GM18502 (cell line): ENCODE results near the gene SNAPIN.
"Not testable (repeated sequence)": the region's sequence is repeated elsewhere in the genome, so short reads cannot be mapped to it uniquely, and the experiment has no call there.

Source experiments
- ATAC-seq: cut with Tn5 transposase; IDR thresholded peaks from one replicate; pipeline ENCODE4 v1.9.1; 2021; ENCODE audit warnings: mild to moderate bottlenecking; ENCODE audit not compliant: unreplicated experiment, poor library complexity

SNAPIN gene

DNA sequence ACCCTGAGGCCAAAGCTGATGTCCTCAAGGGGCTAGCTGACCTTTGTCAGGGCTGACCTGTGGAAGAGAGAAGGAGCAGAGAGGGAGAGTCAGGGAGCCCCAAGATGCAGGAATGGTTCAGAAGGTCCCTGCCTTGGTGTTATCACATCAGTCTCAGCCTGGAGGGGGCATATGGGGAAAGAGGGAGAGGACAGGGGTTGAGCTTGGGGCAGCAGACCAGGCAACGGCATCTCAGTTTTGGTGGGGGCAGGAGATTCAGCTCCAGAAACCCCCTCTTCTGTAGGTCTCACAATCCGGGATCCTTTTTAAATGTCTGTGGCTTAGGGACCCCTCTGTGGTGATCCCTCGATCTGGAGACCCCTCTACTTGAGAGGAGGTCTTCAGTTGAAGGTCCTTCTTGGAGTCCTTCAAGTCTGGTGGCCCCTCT lies 32.0 kb upstream of the SNAPIN start:
- ATAC-seq = no peak

DNA sequence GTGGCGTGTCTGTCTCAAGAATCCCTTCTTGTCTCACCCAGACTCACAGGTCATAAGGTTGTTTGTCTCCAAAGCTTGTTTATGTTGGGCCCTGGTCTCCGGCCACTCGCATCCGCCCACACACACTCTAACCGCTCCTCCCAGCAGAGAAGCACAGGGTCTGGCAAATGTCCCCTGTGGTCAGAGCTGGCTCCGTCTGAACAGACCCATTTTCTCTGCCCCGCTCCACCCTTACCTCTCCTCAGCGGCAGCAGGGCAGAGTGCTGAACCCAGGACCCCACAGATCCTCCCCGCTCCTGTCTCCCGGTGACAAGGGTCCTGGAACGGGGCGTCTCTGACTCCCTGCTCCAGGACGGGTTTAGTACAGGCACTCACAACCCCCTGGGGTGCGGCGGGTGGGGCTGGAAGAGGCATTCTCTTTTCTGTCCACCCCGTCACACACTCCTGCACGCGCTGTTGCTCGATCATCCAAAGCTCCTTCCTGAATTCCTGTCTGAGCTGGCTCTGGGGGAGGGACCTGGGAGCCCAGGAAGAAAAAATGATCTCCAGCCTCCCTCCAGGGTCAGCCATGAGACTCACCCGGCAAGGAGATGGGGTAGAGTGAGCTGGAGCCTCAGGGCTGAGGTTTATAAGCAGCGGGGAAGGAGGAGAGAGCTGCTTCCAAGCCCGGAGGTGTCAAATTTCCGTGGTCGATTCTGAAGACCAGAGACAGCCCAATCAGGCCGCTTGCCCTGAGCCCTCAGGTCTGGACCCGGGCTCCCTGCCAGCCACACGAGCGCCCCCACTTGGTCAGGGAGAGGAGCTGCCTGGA lies 31.4 kb upstream of the SNAPIN start, which contains the start of gene S100A13:
Gene S100A13, minus strand, starts transcription at position 602 of the 811 bp plus-strand sequence. CDS start 1,033 bp downstream, outside the sequence.
- no peak for ATAC-seq

DNA sequence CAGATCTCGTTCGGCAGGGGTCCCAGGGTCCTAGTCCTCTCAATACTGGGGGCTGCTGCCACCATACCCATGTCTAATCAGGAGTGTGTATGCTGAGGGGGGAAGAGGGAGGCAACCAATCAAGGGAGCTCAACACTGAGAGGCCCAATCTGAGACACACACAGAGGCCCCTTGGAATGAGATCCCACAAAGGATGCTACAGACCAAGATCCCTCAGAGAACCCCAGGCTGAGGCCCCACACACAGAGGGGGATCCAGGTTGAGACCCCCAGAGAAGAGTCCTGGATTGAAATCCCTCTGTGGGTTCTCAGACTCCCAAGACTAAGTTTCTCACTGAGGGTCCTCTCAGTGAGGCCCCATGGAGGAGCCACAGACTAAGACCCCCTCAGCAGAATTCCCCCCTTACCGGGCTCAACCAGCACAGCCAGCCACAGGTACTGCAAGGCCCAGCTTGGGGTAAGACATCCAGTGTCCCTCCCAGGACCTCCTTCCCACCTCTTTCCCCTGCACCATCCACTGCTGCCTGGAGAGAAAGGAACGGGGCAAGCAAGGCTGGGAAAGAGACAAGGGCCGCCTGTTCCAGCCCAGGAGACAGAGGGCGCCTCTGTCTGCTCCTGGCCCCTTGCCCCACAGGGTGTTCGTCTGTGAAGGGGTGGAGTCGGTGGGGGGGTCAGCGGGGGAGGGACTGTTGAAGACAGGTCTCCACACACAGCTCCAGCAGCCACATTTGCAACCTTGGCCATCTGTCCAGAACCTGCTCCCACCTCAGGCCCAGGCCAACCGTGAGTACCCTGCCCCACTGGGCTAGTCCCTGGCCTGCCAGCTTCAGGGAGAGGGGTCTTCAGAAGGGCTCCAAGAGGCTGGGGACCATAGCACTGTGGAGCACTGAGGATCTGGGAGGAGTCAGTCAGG lies 30.5 kb upstream of the SNAPIN start, which contains the start of gene S100A1:
Gene S100A1, plus strand, starts transcription at position 720 of the 912 bp plus-strand sequence. CDS start 2,088 bp downstream, outside the sequence.
- no peak for ATAC-seq

DNA sequence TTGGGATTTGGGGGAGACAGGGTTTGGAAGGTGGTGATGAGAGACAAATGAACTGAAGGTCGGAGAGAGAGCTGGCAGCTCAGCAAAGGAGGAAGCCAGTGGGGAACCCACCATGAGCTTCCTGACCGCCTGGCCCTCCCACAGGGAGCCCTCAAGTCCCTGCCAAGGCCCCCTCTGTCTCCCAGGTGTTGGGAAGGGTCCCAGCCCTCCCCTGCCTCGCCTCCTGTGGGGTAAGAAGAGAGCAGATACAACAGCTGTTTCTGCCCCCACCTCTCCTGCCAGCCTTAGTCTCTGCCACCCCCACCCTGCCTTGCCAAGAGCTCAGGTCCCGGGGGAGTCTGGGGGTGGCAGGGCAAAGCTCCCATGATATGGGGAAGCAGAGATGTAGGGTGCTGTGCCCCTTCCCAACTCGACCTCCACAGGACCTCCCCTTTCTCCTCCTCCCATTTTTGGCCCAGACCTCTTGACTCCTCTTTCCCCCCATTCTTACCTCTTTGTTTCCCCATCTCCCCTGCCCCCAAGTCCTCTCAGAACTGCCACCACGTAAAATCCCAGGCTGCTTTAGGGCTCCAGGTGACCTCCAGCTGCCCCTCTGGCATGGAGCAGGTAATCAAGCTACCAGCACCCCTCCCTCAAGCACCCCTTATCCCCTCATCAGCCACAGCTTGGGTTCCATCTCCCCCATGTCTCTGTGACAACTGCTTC lies 29.7 kb upstream of the SNAPIN start:
- ATAC-seq = no peak

DNA sequence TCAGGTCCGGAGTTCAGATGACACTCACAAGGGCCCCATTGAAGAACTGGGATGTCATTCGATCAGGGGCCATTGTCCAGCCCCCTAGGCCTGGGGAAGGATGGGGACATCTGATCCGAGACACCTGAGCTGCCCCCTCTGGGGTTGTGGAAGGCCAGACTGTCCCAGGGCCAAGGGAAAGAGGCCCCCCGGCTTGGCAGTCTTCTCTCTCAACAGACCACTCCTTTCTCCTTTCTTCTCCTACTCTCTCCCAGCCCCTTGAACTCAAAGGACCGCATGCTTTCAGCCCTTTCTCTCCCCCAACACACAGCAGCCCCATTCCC lies 29.2 kb upstream of the SNAPIN start:
- no peak for ATAC-seq

DNA sequence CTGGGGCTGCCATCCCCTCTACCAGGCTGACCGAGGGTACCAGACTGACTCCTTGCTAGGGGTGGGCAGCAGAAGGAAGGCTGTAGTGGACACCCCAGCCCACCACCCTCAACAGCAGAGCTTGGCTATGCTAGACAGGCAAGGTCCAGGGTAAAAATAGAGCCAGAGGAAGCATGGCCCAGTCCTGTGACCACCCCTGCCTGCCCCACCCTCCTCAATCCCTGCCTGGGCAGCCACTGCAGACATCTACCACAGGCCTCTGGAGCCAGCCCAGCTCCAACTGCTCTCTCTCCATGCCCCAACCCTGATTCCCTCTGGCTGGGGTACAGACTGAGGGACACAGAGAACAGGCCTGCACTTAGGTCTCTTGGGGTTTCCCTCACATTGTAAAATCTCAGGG lies 28.5 kb upstream of the SNAPIN start:
- no peak for ATAC-seq

DNA sequence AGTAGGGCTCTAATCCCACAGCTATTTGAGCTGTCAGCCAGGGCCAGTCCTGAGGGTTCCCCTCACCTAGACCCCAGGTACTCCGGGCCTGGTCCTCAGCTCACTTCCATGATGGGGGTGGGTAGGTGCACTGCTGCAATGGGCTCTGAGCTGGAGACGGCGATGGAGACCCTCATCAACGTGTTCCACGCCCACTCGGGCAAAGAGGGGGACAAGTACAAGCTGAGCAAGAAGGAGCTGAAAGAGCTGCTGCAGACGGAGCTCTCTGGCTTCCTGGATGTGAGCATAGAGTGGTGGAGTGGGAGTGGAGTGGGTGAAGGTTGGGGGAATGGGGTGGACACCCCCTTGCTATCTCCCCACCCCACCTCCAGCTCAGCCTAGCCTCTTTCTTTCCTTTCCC lies 28.1 kb upstream of the SNAPIN start:
- ATAC-seq = no peak

DNA sequence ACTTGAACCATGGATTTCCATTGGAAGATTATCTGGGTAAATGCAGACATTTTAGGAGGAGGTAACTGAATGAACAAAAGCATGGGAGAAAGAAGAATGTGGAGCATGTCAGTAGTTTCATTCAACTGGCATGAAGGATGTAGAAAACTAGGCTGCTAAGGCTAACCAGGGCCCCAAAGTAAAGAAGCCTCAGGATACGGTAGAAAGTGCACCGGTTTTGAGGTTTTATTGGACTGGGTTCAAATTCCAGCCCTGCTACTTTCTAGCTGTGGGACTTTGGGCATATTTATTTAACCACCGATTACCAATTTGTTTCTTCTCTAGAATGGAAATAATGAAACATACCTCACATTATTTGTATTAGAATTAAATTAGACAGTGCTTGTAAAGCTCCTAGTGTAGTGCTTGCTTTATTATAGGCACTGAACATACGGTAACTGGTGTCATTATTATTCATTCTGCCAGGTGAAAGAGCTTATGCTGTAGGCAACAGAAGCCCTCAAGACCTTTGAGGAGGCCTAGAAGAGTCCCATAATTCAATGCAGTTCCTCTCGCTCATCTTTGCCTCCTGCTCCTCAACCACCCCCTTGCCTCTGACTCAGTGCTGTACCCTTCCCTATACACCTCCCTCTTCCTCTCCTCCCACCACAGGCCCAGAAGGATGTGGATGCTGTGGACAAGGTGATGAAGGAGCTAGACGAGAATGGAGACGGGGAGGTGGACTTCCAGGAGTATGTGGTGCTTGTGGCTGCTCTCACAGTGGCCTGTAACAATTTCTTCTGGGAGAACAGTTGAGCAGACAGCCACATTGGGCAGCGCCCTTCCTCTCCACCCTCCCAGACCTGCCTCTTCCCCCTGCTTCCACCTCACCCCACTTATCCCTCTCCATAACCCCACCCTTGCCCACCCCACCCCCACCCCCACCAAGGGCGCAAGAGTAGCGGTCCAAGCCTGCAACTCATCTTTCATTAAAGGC lies 27.2 kb upstream of the SNAPIN start:
- ATAC-seq = no peak

DNA sequence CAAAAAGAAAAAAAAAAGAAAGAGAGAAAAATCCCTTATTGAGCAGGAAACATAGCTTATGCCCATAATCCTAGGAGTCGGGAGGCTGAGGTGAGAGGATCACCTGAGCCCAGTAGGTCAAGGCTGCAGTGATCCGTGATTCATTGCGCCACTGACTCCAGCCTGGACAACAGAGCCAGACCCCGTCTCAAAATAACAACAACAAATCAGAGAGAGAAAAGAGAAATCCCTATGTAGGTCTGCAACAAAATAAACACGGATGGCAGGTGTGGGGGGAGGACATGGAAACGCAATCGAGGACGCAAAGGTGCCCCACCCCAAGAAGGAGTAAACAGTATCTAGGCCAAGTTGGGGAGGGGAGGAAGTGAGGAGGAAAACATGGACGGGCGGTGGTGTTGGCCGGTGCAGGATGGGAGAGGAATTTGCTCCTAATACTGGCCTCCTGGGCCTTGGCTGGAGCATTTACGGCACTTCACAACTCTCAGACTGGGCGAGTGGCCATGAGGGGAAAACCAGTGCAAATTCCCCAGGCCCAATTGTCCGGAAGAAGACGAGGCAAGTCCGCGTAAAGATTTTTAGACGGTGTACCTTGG lies 25.2 kb upstream of the SNAPIN start:
- ATAC-seq = no peak

DNA sequence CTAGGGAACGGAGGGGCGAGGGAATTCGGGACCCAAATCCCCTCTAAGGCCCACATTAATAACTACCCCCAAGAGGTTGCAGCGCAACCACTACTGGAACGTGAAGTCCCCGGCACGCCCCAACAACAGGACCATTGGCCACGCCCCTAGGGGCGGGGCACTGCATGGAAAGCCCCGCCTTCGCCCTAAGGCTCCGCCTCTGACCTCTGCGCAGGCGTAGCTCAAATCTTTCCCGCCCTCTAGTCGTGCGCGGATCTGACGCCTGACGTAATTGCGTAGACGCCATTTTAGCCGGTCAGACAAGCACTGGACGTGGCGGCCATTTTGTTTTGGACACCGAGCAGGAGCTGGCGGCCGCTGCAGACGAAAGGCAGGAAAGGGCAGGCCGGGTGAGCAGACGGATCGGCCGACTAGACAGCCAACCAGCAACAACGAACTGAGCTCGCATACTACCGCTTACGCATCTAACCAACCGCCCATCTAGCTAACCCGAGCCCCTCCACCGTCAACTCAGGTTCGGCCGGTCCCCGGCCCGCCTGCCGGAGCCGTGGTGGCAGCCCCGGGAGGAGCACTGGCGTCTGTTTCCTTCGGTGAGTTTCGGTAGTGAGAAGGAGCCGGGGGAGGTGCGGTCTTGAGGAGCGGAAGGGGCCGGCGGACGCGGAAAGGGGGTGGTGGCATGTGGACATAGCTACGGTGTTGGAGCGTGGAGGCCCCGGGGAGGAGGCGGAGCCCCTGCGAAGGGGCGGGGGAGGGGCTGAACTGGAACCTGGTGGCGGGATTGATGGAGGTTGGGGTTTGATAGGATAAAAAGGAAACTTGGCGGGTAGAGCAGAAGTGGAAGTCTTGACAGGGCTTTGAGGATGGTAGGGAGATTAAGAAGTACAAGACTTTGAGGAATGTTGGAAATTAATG lies 24.5 kb upstream of the SNAPIN start, which contains the start of gene CHTOP:
Gene CHTOP, plus strand, starts transcription at position 313 of the 912 bp plus-strand sequence. CDS start 2,523 bp downstream, outside the sequence.
- ATAC-seq = peak; percentile 90

DNA sequence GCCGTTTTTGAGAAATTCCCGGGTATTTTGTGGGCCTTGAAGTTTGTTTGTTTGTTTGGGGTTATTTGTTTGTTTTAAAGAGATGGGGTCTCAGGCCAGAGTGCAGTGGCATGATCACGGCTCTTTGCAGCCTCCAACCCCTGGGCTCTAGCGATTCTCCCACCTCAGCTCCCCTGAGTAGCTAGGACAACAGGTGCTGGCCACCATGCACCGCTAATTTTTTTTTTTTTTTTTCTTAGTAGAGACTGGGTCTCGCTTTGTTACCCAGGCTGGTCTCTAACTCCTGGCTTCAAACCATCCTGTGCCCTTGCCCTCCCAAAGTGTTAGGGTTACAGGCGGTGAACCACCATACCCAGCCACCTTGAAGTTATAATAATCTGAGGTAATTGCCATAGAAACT lies 22.6 kb upstream of the SNAPIN start:
- no peak for ATAC-seq

DNA sequence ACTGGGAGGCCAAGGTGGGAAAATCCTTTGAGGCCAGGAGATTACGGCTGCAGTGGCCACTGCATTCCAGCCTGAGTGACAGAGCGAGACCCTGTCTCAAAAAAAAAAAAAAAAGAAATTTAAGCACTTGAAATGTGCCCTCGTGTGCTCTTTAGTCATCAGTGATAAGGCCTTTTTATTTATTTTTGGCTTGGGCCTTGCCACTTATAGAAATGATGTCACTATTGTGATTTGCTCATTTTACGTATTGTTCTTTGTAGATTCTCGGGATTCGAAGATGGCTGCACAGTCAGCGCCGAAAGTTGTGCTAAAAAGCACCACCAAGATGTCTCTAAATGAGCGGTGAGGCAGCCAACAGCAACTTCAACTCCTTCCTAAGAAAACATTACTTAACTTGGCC lies 22.2 kb upstream of the SNAPIN start:
- no peak for ATAC-seq

DNA sequence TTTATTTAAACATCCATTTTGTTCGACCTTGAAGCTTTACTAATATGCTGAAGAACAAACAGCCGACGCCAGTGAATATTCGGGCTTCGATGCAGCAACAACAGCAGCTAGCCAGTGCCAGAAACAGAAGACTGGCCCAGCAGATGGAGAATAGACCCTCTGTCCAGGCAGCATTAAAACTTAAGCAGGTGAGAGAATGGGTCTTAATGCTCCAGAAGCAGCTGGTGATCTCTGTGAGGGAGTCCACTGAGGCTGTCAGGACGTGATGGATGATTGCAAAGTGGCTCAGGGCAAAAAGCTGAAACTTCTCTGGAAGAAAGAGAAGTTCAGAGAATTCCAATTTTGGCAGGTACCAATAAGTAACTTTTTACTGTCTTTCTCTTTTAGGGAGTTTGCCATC lies 20.2 kb upstream of the SNAPIN start:
- ATAC-seq = no peak

DNA sequence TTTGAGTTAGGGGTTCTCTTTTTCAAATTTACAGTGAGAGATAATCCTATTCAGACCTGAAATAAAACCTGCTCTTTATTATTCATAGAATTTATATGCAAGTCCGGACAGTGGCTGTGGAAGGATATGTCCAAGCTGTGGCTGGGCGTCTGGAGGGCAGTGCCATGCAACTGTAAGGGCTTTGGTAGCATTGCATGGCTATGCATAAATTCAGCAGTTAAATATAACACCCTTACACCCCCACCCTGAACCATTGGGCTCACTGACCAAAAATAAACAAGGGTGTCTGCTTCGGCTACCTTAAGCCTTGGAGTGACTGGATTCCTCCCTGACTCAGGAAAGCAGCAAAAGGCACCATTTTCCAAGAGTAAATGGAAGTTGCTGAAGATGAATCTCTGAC lies 19.2 kb upstream of the SNAPIN start:
- ATAC-seq = no peak

DNA sequence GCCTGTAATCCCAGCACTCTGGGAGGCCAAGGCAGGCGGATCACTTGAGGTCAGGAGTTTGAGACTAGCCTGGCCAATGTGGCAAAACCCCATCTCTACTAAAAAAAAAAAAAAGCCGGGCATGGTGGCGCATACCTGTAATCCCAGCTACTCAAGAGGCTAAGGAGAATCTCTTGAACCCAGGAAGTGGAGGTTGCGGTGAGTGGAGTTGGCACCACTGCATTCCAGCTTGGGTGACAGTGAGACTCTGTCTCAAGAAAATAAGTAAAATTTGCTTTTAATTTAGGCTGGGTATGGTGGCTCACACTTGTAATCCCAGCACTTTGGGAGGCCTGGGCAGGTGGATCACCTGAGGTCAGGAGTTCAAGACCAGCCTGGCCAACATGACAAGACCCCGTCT lies 18.3 kb upstream of the SNAPIN start:
- ATAC-seq = not testable (repeated sequence)

DNA sequence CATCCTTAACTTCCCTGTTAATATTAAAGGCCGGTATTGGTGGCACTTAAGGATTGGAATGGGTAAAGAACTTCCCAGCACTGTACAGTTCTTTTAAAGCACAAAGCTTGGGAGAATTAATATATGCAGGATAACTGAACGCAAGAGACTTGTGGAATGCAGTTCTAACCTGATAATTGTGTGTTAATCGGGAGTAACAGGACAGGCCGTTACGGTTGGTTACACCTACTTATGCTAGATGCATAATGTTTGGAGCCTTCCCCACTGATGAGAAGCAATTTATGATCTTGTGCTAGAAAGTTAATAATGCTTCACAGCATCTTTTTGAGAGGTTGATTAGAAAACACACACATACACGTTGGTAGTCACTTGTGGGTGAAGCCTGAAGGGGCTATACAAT lies 17.6 kb upstream of the SNAPIN start:
- no peak for ATAC-seq

DNA sequence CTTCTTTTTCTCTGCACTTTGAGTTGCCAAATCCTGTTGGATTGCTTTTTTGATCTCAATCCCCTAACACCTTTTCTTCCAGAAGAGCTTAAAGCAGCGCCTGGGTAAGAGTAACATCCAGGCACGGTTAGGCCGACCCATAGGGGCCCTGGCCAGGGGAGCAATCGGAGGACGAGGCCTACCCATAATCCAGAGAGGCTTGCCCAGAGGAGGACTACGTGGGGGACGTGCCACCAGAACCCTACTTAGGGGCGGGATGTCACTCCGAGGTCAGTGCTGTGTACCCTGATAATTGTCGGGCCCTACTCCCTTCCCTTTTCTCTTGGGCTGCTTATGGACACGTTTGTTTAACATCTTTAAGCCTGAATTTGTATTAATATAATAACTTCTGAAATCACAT lies 16.3 kb upstream of the SNAPIN start:
- ATAC-seq = no peak

DNA sequence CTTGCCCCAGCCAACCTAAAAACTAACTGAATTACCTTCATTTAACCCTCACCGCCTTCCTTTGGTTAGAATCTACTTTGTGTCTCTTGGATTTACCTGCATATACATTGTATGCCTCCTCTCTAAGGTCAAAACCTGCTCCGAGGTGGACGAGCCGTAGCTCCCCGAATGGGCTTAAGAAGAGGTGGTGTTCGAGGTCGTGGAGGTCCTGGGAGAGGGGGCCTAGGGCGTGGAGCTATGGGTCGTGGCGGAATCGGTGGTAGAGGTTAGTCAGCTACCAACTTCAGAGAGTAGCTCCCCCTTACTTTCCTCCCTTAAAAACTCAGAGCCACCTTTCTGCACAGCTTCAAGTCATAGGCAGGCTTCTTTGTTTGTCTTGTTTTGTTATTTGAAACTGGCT lies 15.4 kb upstream of the SNAPIN start:
- no peak for ATAC-seq
